HFFc6 (cell line): ENCODE data around the gene MED16. TPM values are rescaled to one million over a fixed set of nuclear protein-coding genes. Genes with fewer than 3 reads are reported as not detected.
"Not testable (repeated sequence)": the region's sequence is repeated elsewhere in the genome, so short reads cannot be mapped to it uniquely, and the experiment has no call there.

ENCODE experiments used
- DNase-seq: peaks from one replicate; pipeline ENCODE4 v3.0.0-alpha.2; 2018
- H3K27ac Mint-ChIP-seq: 2 replicates; pipeline ENCODE4 v1.8.0; 2020; ENCODE audit warnings: mild to moderate bottlenecking, mixed read lengths
- H3K27me3 Mint-ChIP-seq: 2 replicates; pipeline ENCODE4 v1.8.0; 2021; ENCODE audit warnings: mild to moderate bottlenecking, moderate library complexity, mixed read lengths; ENCODE audit not compliant: insufficient read depth
- H3K36me3 Mint-ChIP-seq: 2 replicates; pipeline ENCODE4 v1.8.0; 2021; ENCODE audit warnings: low read depth, mixed read lengths
- H3K4me1 Mint-ChIP-seq: 2 replicates; pipeline ENCODE4 v1.8.0; 2020; ENCODE audit warnings: low read depth, mixed read lengths
- H3K4me3 Mint-ChIP-seq: 2 replicates; pipeline ENCODE4 v1.8.0; 2020; ENCODE audit warnings: mild to moderate bottlenecking, moderate library complexity, mixed read lengths
- H3K9me3 Mint-ChIP-seq: 2 replicates; pipeline ENCODE4 v1.8.0; 2020; ENCODE audit warnings: mild to moderate bottlenecking, mixed read lengths
- CTCF ChIP-seq: fragments of 200-600 bp; sonication (generic); IDR thresholded peaks from 2 replicates; pipeline ENCODE4 v1.5.0; 2021; ENCODE audit warnings: antibody characterized with exemption, mild to moderate bottlenecking
- total RNA-seq, 6 experiments: library from RNA; stranded (reverse); fragmentation: NEBNext Ultra II Directional; extraction: Animal tissue kit (Norgen Biotek cat#: 25700); gene quantifications; 2 replicates in 1 of 6; 3 replicates in 5 of 6; pipeline ENCODE4 v1.2.3, GENCODE V29; 2021

The MED16 gene
- total RNA-seq, 6 experiments from 2014 or later = 58.1 to 91.0 (median 70.9) TPM

- no peak overlapping the region for H3K27ac Mint-ChIP-seq
- TF ChIP-seq CTCF = no peak
- H3K9me3 Mint-ChIP-seq = 0 out of 2 replicates have a peak, but pooled peaks cover 3% of the 10 kb centered on the region
- H3K27me3 Mint-ChIP-seq = peaks cover 4% of the 10 kb centered on the region; the same call in 1 of the 2 replicates
- H3K4me1 Mint-ChIP-seq = no peaks in the 10 kb centered on the region; the same call in 1 of the 2 replicates
- DNase-seq = no peak
- H3K4me3 Mint-ChIP-seq = no peak overlapping the region
- H3K36me3 Mint-ChIP-seq = no peaks in the 10 kb centered on the region
These were observed 34.7 kb downstream of the MED16 start for GRCh38 chr19:858284-858683.

GRCh38 chr19:855566-856120, 37.3 kb downstream of the MED16 start:
- no peaks in the 10 kb centered on the region for H3K36me3 Mint-ChIP-seq
- H3K9me3 Mint-ChIP-seq = no peaks in the 10 kb centered on the region
- H3K27me3 Mint-ChIP-seq = peaks cover 4% of the 10 kb centered on the region; the same call in 1 of the 2 replicates
- H3K4me1 Mint-ChIP-seq = no peaks in the 10 kb centered on the region
- no peak overlapping the region for H3K27ac Mint-ChIP-seq
- DNase-seq = no peak
- no peak for TF ChIP-seq CTCF
- no peak overlapping the region for H3K4me3 Mint-ChIP-seq

- Mint-ChIP-seq H3K27ac (no peak overlapping the region), H3K4me3 (no peak overlapping the region), H3K27me3 (peaks cover 4% of the 10 kb centered on the region; the same call in 1 of the 2 replicates), H3K4me1 (no peaks in the 10 kb centered on the region), H3K36me3 (no peaks in the 10 kb centered on the region), H3K9me3 (no peaks in the 10 kb centered on the region)
- no peak for TF ChIP-seq CTCF
- DNase-seq = no peak
These were observed 37.8 kb downstream of the MED16 start for GRCh38 chr19:855142-855541.

GRCh38 chr19:854549-854948, 38.4 kb downstream of the MED16 start:
- no peak for TF ChIP-seq CTCF
- DNase-seq = no peak
- Mint-ChIP-seq H3K4me3 (no peak overlapping the region), H3K36me3 (no peaks in the 10 kb centered on the region), H3K4me1 (no peaks in the 10 kb centered on the region), H3K9me3 (no peaks in the 10 kb centered on the region), H3K27ac (no peak overlapping the region), H3K27me3 (peaks cover 4% of the 10 kb centered on the region; the same call in 1 of the 2 replicates)

GRCh38 chr19:853614-854220, 39.3 kb downstream of the MED16 start:
- H3K9me3 Mint-ChIP-seq, H3K36me3 Mint-ChIP-seq, H3K27me3 Mint-ChIP-seq, H3K4me3 Mint-ChIP-seq, DNase-seq, H3K4me1 Mint-ChIP-seq, H3K27ac Mint-ChIP-seq: not testable (repeated sequence)

- Mint-ChIP-seq H3K36me3 (no peaks in the 10 kb centered on the region), H3K4me3 (no peak overlapping the region), H3K27me3 (no peaks in the 10 kb centered on the region; the same call in 1 of the 2 replicates), H3K27ac (no peak overlapping the region), H3K4me1 (no peaks in the 10 kb centered on the region), H3K9me3 (no peaks in the 10 kb centered on the region)
- DNase-seq = no peak
- TF ChIP-seq CTCF = no peak
These were observed 39.9 kb downstream of the MED16 start for GRCh38 chr19:853014-853585.
